ENCODE data around the gene RASAL1. TPM values are rescaled to one million over a fixed set of nuclear protein-coding genes. Genes with fewer than 3 reads are reported as not detected.

RASAL1 gene
- total and polyA plus RNA-seq, 8 donors, result 0.79 to 12.1 (median 2.6) TPM

DNA sequence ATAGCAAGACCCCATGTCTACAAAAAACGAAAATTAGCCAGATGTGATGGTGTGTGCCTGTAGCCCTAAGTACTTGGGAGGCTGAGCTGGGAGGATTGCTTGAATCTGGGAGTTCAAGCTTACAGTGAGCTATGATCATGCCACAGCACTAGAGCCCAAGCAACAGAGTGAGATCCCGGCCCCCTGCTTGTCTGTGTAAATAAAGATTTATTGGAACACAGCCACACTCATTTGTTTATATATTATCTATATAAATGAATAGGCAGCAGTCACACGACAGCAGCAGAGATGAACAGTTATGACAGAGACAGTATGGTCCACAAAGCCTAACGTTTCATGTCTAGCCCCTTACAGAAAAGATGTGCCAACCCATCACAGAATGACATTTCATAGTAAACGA is 34.9 kb upstream of the RASAL1 start:
- 88 to 93% methylated on average over 5 of the region's 5 CpGs for WGBS, 2 donors
- no peak for FAIRE-seq

DNA sequence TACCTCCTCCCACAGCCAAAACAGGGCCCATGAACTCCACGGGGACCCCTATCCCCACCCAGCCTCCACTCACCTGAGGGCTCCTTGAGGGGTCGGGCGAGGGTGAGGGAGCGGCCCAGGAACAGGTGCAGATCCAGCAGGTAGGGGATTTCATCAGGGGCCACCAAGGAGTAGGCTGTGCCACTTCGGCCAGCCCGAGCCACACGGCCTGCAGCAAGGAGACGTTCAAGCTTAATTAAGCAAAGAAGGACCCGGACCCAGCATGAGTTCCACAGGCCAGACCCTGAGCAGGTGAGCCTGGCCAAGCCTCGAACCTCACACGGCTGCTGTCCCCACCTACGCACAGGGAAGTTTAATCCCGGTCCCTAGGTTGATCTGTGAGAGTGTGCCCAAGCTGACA is 34.1 kb upstream of the RASAL1 start:
- Histone ChIP-seq H3K36me3 (peaks cover 5 to 90% (median 56%) of the 10 kb centered on the region in 3 donors), H3K4me1 (no peaks in the 10 kb centered on the region), H3K4me3 (no peak overlapping the region), H3K27ac (no peak overlapping the region), H3K27me3 (no peaks in the 10 kb centered on the region), H3K9me3 (no peaks in the 10 kb centered on the region)
- DNase-seq (no peak), ATAC-seq (no peak), FAIRE-seq (no peak)
- intact Hi-C loops (cut with DNase I), result loop anchor here in 1 of 3 donors (5.0 to 10.0 kb wide), 2 partner anchors 65 to 117 kb away; no protein-coding TSS in a partner anchor
- 93% methylated on average over 13 of the region's 13 CpGs for WGBS, 2 donors
- TF ChIP-seq, protein P1, sequence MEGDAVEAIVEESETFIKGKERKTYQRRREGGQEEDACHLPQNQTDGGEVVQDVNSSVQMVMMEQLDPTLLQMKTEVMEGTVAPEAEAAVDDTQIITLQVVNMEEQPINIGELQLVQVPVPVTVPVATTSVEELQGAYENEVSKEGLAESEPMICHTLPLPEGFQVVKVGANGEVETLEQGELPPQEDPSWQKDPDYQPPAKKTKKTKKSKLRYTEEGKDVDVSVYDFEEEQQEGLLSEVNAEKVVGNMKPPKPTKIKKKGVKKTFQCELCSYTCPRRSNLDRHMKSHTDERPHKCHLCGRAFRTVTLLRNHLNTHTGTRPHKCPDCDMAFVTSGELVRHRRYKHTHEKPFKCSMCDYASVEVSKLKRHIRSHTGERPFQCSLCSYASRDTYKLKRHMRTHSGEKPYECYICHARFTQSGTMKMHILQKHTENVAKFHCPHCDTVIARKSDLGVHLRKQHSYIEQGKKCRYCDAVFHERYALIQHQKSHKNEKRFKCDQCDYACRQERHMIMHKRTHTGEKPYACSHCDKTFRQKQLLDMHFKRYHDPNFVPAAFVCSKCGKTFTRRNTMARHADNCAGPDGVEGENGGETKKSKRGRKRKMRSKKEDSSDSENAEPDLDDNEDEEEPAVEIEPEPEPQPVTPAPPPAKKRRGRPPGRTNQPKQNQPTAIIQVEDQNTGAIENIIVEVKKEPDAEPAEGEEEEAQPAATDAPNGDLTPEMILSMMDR (IDR thresholded peaks at IDR 0.05), result no peak

More for the DNA sequence above, 34.9 kb upstream of the RASAL1 start:
- Histone ChIP-seq H3K4me3 (no peak overlapping the region), H3K4me1 (no peaks in the 10 kb centered on the region), H3K27me3 (no peaks in the 10 kb centered on the region), H3K9me3 (no peaks in the 10 kb centered on the region), H3K27ac (no peak overlapping the region), H3K36me3 (peaks cover 5 to 82% (median 49%) of the 10 kb centered on the region in 3 donors)
- TF ChIP-seq, protein P1 (IDR thresholded peaks at IDR 0.05), result no peak
- intact Hi-C loops (cut with DNase I), result loop anchor here in 1 of 3 donors (5.0 kb wide), 1 partner anchor 118 kb away; no protein-coding TSS in a partner anchor
- ATAC-seq, result no peak
- no peak for DNase-seq

DNA sequence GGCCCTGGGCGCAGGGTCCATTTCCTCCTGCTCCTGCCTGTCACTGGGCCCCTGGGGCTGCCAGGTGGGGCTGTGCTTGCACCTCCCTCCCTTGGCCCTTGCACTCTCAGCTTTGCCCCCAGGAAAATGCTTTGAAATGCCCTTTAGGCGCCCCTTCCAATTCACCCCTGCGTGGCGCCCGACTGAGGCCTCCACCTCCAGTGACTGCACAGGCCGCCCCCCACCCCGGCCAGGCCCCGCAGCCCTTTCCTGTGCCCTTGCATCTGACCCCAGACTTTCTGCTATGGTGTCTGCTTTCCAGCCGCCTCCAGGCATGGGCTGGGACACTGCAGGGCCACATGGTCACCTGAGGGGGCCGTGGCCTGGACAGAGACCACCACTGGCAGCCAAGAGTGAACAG is 32.3 kb upstream of the RASAL1 start:
- TF ChIP-seq, protein P1 (IDR thresholded peaks at IDR 0.05), result no peak
- WGBS, 2 donors, result 91 to 95% methylated on average over 9 to 10 of the region's 10 CpGs
- Histone ChIP-seq H3K27ac (no peak overlapping the region), H3K4me3 (no peak overlapping the region), H3K27me3 (no peaks in the 10 kb centered on the region), H3K9me3 (no peaks in the 10 kb centered on the region), H3K36me3 (peaks cover 5 to 93% (median 53%) of the 10 kb centered on the region in 3 donors), H3K4me1 (no peaks in the 10 kb centered on the region)
- ATAC-seq (no peak), FAIRE-seq (no peak), DNase-seq (no peak)
- intact Hi-C loops (cut with DNase I), result loop anchor here in 1 of 3 donors (10.0 kb wide), 1 partner anchor 63 kb away; no protein-coding TSS in a partner anchor

DNA sequence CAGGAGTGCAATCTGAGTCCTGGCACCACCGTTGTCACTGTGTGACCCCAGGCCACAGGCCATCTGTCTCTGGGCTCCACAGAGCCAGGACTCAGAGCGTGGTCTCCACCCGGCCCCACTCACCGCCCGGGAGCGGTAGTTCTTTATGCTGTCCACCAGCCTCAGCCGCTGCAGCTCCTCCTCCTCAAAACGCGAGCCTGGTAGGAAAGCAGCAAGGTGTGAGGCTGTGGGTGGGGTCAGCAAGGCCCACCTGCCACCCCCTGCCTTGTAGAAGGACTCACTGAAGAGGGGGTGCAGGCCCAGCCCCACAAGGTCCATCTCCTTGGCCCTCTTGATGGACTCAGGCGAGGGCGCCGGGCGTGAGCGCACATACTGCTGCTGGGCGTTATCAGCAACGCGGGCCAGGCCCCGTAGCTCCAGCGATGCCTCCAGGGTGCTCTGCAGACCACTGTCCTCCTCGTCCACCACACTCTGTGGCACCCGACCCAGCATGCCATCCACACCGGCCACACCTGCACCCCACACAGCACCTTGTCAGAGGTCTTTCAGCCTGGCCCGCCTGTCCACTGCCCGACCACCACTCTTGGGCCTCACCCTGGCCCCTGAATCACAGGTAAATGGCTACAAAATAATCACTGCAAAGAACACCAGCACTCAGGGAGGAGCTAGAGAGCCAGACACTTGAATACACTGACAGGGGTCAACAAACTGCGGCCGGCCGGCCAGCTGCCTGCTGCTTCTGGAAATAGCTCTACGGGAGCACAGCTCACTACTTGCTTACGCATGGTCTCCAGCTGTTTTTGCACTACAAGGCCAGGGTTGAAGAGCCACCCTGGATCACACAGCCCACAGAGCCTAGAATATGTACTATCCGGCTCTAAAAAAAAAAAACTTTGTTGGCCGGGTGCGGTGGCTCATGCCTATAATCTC is 30.2 kb upstream of the RASAL1 start:
- Histone ChIP-seq H3K9me3 (no peaks in the 10 kb centered on the region), H3K36me3 (peaks cover 5 to 82% (median 34%) of the 10 kb centered on the region in 3 donors), H3K4me1 (no peaks in the 10 kb centered on the region), H3K27me3 (no peaks in the 10 kb centered on the region), H3K4me3 (no peak overlapping the region), H3K27ac (no peak overlapping the region)
- intact Hi-C loops (cut with DNase I), result loop anchor here in 1 of 3 donors (10.0 kb wide), 1 partner anchor 61 kb away; no protein-coding TSS in a partner anchor
- ATAC-seq (no peak), FAIRE-seq (no peak), DNase-seq (no peak)
- TF ChIP-seq, protein P1 (IDR thresholded peaks at IDR 0.05), result no peak
- 93 to 94% methylated on average over 32 of the region's 32 CpGs for WGBS, 2 donors

All from pancreas (tissue), 10 donors.